ENCODE measurements around the gene CIB4.

DNA sequence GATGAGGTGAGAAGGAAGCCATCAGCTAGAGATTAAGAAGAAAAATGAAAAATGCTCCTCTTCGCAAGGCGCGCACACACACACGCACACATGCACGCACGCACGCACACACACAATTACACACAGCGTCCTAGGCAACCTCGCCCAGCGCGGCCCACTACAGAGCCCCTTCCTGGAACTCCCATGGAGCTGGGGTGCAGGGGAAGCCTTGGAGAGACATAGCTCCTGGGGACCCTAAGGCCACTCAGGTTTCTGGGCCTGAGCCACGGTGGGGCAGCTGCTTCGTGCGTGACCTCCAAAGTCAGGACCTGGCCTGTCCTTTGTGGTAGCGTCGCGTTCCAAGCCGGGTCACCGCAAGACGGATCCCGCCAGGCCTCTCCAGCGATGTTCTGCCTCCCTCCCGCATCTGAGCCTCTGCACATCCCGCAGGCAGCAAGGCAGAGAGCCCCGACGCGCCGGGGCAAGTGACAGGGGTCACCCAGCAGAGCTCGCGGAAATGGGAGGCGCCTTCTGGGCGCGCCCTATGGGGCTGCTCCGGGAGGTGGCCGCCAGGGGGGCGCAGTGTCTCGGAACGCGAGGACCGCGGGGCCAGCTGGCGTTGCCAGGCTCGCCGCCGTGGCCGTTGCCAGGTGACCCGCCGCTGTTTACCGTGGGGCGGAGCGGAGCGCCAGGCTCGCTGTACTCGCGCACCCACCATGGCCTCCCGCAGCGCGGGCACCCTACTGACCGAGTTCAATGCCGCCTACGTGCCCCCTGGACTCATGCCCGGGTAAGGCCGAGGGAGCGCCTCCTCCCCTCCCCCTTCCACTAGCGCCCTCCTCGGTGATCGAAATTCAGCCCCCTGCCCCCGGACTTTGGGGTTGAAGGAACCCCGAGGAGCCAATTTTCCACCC is 79.0 kb downstream of the CIB4 start:
- TF ChIP-seq, protein P1, sequence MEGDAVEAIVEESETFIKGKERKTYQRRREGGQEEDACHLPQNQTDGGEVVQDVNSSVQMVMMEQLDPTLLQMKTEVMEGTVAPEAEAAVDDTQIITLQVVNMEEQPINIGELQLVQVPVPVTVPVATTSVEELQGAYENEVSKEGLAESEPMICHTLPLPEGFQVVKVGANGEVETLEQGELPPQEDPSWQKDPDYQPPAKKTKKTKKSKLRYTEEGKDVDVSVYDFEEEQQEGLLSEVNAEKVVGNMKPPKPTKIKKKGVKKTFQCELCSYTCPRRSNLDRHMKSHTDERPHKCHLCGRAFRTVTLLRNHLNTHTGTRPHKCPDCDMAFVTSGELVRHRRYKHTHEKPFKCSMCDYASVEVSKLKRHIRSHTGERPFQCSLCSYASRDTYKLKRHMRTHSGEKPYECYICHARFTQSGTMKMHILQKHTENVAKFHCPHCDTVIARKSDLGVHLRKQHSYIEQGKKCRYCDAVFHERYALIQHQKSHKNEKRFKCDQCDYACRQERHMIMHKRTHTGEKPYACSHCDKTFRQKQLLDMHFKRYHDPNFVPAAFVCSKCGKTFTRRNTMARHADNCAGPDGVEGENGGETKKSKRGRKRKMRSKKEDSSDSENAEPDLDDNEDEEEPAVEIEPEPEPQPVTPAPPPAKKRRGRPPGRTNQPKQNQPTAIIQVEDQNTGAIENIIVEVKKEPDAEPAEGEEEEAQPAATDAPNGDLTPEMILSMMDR (IDR thresholded peaks at IDR 0.05) = peak; percentile 23 to 46 (median 27)
- TF ChIP-seq POLR2A (IDR thresholded peaks at IDR 0.05) = no peak

All from transverse colon (tissue), 3 donors.